OCI-LY7 (cell line): ENCODE data around the gene POLR2F.

Source experiments
- CTCF ChIP-seq: fragments of 200-600 bp; sonication (generic); conservative IDR thresholded peaks from 2 replicates; pipeline ENCODE4 v1.5.1; 2014; ENCODE audit warnings: mild to moderate bottlenecking, antibody characterized with exemption, low read length, moderate library complexity, mixed read lengths
- EZH2phosphoT487 ChIP-seq: fragments of 200-600 bp; sonication (generic); IDR thresholded peaks from 2 replicates; pipeline ENCODE4 v1.6.1; 2018; ENCODE audit warnings: low read depth, borderline replicate concordance, mild to moderate bottlenecking, mixed run types, antibody characterized with exemption, low read length, moderate library complexity, mixed read lengths

GRCh38 chr22:38016182-38017151, 63.0 kb downstream of the POLR2F start:
- TF ChIP-seq CTCF (no peak), EZH2phosphoT487 (no peak)
